ENCODE data around the gene AKAP17A.

DNA sequence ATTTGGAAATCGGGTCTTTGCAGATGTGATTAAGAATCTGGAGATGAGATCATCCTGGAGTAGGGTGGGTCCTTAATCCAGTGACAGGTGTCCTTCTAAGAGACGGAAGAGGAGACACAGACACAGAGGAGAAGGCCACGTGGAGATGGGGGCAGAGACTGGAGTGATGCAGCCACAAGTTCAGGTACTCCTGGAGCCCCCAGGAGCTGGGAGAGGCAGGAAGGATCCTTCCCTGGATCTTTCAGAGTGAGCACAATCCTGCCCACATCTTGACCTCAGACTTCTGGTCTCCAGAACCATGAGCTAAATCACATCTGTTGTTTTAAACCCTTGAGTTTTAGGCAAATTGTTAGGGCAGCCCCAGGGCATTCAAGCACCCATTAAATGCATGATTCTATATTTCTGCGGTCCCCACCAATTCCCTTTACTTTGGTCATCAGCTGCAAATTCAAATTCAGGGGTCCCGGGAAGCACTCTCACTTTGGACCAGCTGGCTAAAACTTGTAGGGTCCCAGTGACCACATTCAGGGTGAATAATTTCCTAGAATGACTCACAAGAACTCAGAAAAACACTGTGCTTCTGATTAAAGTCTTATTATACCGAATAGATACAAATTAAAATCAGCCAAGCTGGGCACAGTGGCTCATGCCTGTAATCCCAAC is 12.8 kb upstream of the AKAP17A start:
- TF ChIP-seq, protein P1, sequence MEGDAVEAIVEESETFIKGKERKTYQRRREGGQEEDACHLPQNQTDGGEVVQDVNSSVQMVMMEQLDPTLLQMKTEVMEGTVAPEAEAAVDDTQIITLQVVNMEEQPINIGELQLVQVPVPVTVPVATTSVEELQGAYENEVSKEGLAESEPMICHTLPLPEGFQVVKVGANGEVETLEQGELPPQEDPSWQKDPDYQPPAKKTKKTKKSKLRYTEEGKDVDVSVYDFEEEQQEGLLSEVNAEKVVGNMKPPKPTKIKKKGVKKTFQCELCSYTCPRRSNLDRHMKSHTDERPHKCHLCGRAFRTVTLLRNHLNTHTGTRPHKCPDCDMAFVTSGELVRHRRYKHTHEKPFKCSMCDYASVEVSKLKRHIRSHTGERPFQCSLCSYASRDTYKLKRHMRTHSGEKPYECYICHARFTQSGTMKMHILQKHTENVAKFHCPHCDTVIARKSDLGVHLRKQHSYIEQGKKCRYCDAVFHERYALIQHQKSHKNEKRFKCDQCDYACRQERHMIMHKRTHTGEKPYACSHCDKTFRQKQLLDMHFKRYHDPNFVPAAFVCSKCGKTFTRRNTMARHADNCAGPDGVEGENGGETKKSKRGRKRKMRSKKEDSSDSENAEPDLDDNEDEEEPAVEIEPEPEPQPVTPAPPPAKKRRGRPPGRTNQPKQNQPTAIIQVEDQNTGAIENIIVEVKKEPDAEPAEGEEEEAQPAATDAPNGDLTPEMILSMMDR (optimal IDR thresholded peaks at IDR 0.05 in 1 of 3, IDR thresholded peaks at IDR 0.05 in 1 of 3, conservative IDR thresholded peaks at IDR 0.05 in 1 of 3; ENCODE audit: extremely low read depth in 1 of 3, insufficient read depth in 2 of 3, low read length in 3 of 3): no peak
- no peak for TF ChIP-seq EZH2 (IDR thresholded peaks at IDR 0.05; ENCODE audit: low read length)
